HG02623 (cell line): ENCODE results near the gene RMDN2.
"Not testable (repeated sequence)": the region's sequence is repeated elsewhere in the genome, so short reads cannot be mapped to it uniquely, and the experiment has no call there.

Source experiments
- ATAC-seq: cut with Tn5 transposase; IDR thresholded peaks from one replicate; pipeline ENCODE4 v1.9.1; 2021; ENCODE audit warnings: moderate library complexity; ENCODE audit not compliant: unreplicated experiment

Gene RMDN2

GRCh38 chr2:37930392-37930791, 5.3 kb downstream of the RMDN2 start:
- not testable (repeated sequence) for ATAC-seq

- ATAC-seq = not testable (repeated sequence)
Observed at GRCh38 chr2:37932873-37933272, 7.8 kb downstream of the RMDN2 start.

- peak; percentile 91 for ATAC-seq
Observed at GRCh38 chr2:37934591-37935513, 9.8 kb downstream of the RMDN2 start.

GRCh38 chr2:37937568-37937967, 12.5 kb downstream of the RMDN2 start:
- ATAC-seq = not testable (repeated sequence)

GRCh38 chr2:37941267-37941666, 16.2 kb downstream of the RMDN2 start:
- ATAC-seq = not testable (repeated sequence)

- no peak for ATAC-seq
Observed at GRCh38 chr2:37944268-37944667, 19.2 kb downstream of the RMDN2 start.

- ATAC-seq = no peak
Observed at GRCh38 chr2:37947306-37947705, 22.2 kb downstream of the RMDN2 start.

- not testable (repeated sequence) for ATAC-seq
Observed at GRCh38 chr2:37962018-37962739, 37.1 kb downstream of the RMDN2 start.

- not testable (repeated sequence) for ATAC-seq
Observed at GRCh38 chr2:37962740-37963121, 37.6 kb downstream of the RMDN2 start.

- not testable (repeated sequence) for ATAC-seq
Observed at GRCh38 chr2:37963901-37964300, 38.8 kb downstream of the RMDN2 start.

- ATAC-seq = no peak
Observed at GRCh38 chr2:37966326-37966725, 41.2 kb downstream of the RMDN2 start.

- ATAC-seq = no peak
Observed at GRCh38 chr2:37969731-37970130, 44.6 kb downstream of the RMDN2 start.

GRCh38 chr2:37971971-37972370, 46.9 kb downstream of the RMDN2 start:
- ATAC-seq = no peak

GRCh38 chr2:37973615-37974353, 48.7 kb downstream of the RMDN2 start:
- ATAC-seq = no peak

- no peak for ATAC-seq
Observed at GRCh38 chr2:37975808-37976207, 50.7 kb downstream of the RMDN2 start.

GRCh38 chr2:37976411-37976810, 51.3 kb downstream of the RMDN2 start:
- no peak for ATAC-seq

GRCh38 chr2:37982147-37982582, 57.1 kb downstream of the RMDN2 start:
- no peak for ATAC-seq

- no peak for ATAC-seq
Observed at GRCh38 chr2:37982847-37983246, 57.8 kb downstream of the RMDN2 start.

- no peak for ATAC-seq
Observed at GRCh38 chr2:37983719-37984118, 58.6 kb downstream of the RMDN2 start.

- ATAC-seq = no peak
Observed at GRCh38 chr2:37984176-37984575, 59.1 kb downstream of the RMDN2 start.

GRCh38 chr2:37984589-37984988, 59.5 kb downstream of the RMDN2 start:
- ATAC-seq = no peak
